SU-DHL-6 (cell line): ENCODE data around the gene KCTD1.

Experiments used
- H2AFZ ChIP-seq: fragments of 200-600 bp; sonication (generic); 2 replicates; pipeline ENCODE4 v1.6.1; 2014; ENCODE audit warnings: low read depth, mild to moderate bottlenecking, moderate library complexity, mixed read lengths, antibody characterized with exemption, low read length; ENCODE audit not compliant: severe bottlenecking
- H3F3A ChIP-seq: fragments of 200-600 bp; shearing (Covaris generic); 2 replicates; pipeline ENCODE4 v1.6.0; 2016; ENCODE audit warnings: antibody characterized with exemption, mild to moderate bottlenecking; ENCODE audit not compliant: insufficient read depth
- H3K27ac ChIP-seq: fragments of 200-600 bp; sonication (generic); 2 replicates; pipeline ENCODE4 v1.5.1; 2016; ENCODE audit warnings: low read depth, mild to moderate bottlenecking, low read length, moderate library complexity, mixed read lengths
- H3K27me3 ChIP-seq: fragments of 200-600 bp; sonication (generic), shearing (Covaris generic); 2 replicates; pipeline ENCODE4 v1.6.0; 2014; ENCODE audit warnings: mild to moderate bottlenecking, low read length
- H3K36me3 ChIP-seq: fragments of 200-600 bp; sonication (generic); 2 replicates; pipeline ENCODE4 v1.6.1; 2014; ENCODE audit warnings: mild to moderate bottlenecking, low read length, mixed read lengths
- H3K4me2 ChIP-seq: fragments of 300-600, 200-600 bp; shearing (Covaris generic), sonication (generic); 2 replicates; pipeline ENCODE4 v1.6.0; 2014; ENCODE audit warnings: low read length, low read depth, mild to moderate bottlenecking; ENCODE audit not compliant: poor library complexity, severe bottlenecking
- H3K4me3 ChIP-seq: fragments of 200-600 bp; sonication (generic); 2 replicates; pipeline ENCODE4 v1.5.1; 2014; ENCODE audit warnings: antibody characterized with exemption, low read length, mild to moderate bottlenecking, mixed read lengths; ENCODE audit not compliant: insufficient read depth, poor library complexity, severe bottlenecking
- H3K79me2 ChIP-seq: fragments of 200-600 bp; sonication (generic); 2 replicates; pipeline ENCODE4 v1.6.1; 2014; ENCODE audit warnings: mild to moderate bottlenecking, low read length, moderate library complexity; ENCODE audit not compliant: insufficient read depth
- H3K9ac ChIP-seq: fragments of 200-600 bp; sonication (generic); 2 replicates; pipeline ENCODE4 v1.7.0; 2014; ENCODE audit warnings: mild to moderate bottlenecking, low read length
- H3K9me2 ChIP-seq: fragments of 200-600 bp; sonication (generic); replicated peaks from 2 replicates; pipeline ENCODE4 v1.6.1; 2014; ENCODE audit warnings: low read length; ENCODE audit not compliant: insufficient read depth
- H3K9me3 ChIP-seq: fragments of 200-600 bp; sonication (generic); 2 replicates; pipeline ENCODE4 v1.6.1; 2014; ENCODE audit warnings: low read length, mixed read lengths; ENCODE audit not compliant: insufficient read depth
- H4K20me1 ChIP-seq: fragments of 200-600 bp; sonication (generic); 2 replicates; pipeline ENCODE4 v1.6.1; 2014; ENCODE audit warnings: low read depth, mild to moderate bottlenecking, antibody characterized with exemption, low read length, moderate library complexity, mixed read lengths
- CTCF ChIP-seq: fragments of 200-600 bp; sonication (generic); IDR thresholded peaks from one replicate; pipeline ENCODE4 v1.5.1; 2017; ENCODE audit warnings: antibody characterized with exemption, mild to moderate bottlenecking, low read length, moderate library complexity; ENCODE audit not compliant: insufficient read depth, poor library complexity, severe bottlenecking
- EZH2phosphoT487 ChIP-seq: fragments of 200-600 bp; sonication (generic), shearing (Covaris generic); conservative IDR thresholded peaks from 2 replicates; pipeline ENCODE4 v1.6.1; 2018; ENCODE audit warnings: mild to moderate bottlenecking, antibody characterized with exemption, low read length, moderate library complexity, mixed read lengths

KCTD1 gene

GRCh38 chr18:26414901-26415440, 133.4 kb downstream of the KCTD1 start:
- no peak overlapping the region for H3K4me3 ChIP-seq
- no peak overlapping the region for H3K9ac ChIP-seq
- no peak overlapping the region for H3K27ac ChIP-seq
- H3K36me3 ChIP-seq = no peaks in the 10 kb centered on the region
- no peaks in the 10 kb centered on the region for H3K9me2 ChIP-seq
- H3F3A ChIP-seq = no peaks in the 10 kb centered on the region
- no peaks in the 10 kb centered on the region for H3K79me2 ChIP-seq
- H3K27me3 ChIP-seq = no peaks in the 10 kb centered on the region
- H2AFZ ChIP-seq = no peak overlapping the region
- H4K20me1 ChIP-seq = no peaks in the 10 kb centered on the region
- H3K9me3 ChIP-seq = no peaks in the 10 kb centered on the region
- no peak overlapping the region for H3K4me2 ChIP-seq
- no peak for TF ChIP-seq CTCF
- TF ChIP-seq EZH2phosphoT487 = no peak

GRCh38 chr18:26409091-26409490, 139.3 kb downstream of the KCTD1 start:
- Histone ChIP-seq H3K9me3 (no peaks in the 10 kb centered on the region), H3K27ac (no peak overlapping the region)

GRCh38 chr18:26407736-26408601, 140.4 kb downstream of the KCTD1 start:
- TF ChIP-seq CTCF (no peak), EZH2phosphoT487 (no peak)
- H3K4me2 ChIP-seq = no peak overlapping the region
- H3K36me3 ChIP-seq = no peaks in the 10 kb centered on the region
- no peak overlapping the region for H3K4me3 ChIP-seq
- H3K79me2 ChIP-seq = no peaks in the 10 kb centered on the region
- no peak overlapping the region for H2AFZ ChIP-seq
- H3K27me3 ChIP-seq = no peaks in the 10 kb centered on the region
- H3F3A ChIP-seq = no peaks in the 10 kb centered on the region
- H3K9me3 ChIP-seq = no peaks in the 10 kb centered on the region
- no peaks in the 10 kb centered on the region for H3K9me2 ChIP-seq
- H3K9ac ChIP-seq = no peak overlapping the region
- no peak overlapping the region for H3K27ac ChIP-seq
- H4K20me1 ChIP-seq = no peaks in the 10 kb centered on the region

More at GRCh38 chr18:26409091-26409490, 139.3 kb downstream of the KCTD1 start:
- Histone ChIP-seq H3K36me3 (no peaks in the 10 kb centered on the region), H3F3A (no peaks in the 10 kb centered on the region), H3K9me2 (no peaks in the 10 kb centered on the region), H3K9ac (no peak overlapping the region), H2AFZ (no peak overlapping the region), H3K27me3 (no peaks in the 10 kb centered on the region), H3K4me2 (no peak overlapping the region), H3K4me3 (no peak overlapping the region), H3K79me2 (no peaks in the 10 kb centered on the region), H4K20me1 (no peaks in the 10 kb centered on the region)
- no peak for TF ChIP-seq EZH2phosphoT487
- TF ChIP-seq CTCF = no peak
